Tibial nerve (tissue), 4 donors: ENCODE data around the gene LRRC26.

Experiments used
- CTCF ChIP-seq, 5 experiments: fragments of 200-600 bp in 3 of 5; fragments of 450-650 bp in 2 of 5; sonication (generic) in 3 of 5; IDR thresholded peaks; one replicate each; pipeline ENCODE4 v1.5.1; 2016 to 2019; ENCODE audit warnings: antibody characterized with exemption in 5 of 5, mild to moderate bottlenecking in 3 of 5, moderate library complexity in 2 of 5
- EP300 ChIP-seq, 2 donors: sonication (generic); formaldehyde crosslinking; IDR thresholded peaks; one replicate each; pipeline ENCODE4 v1.6.1; 2017; ENCODE audit warnings: antibody characterized with exemption in 2 of 2, mild to moderate bottlenecking in 1 of 2

GRCh38 chr9:137148242-137148641 is 21.6 kb downstream of the LRRC26 start:
- no peak for TF ChIP-seq CTCF (IDR thresholded peaks at IDR 0.05)
- no peak for TF ChIP-seq EP300 (IDR thresholded peaks at IDR 0.05)
